GM10847 (cell line): ENCODE results near the gene ZBTB21.

Experiments
- POLR2A ChIP-seq: IDR thresholded peaks from 2 replicates; pipeline ENCODE4 v1.6.1; 2011; ENCODE audit not compliant: insufficient read length; ENCODE audit errors: extremely low read depth

The ZBTB21 gene

DNA sequence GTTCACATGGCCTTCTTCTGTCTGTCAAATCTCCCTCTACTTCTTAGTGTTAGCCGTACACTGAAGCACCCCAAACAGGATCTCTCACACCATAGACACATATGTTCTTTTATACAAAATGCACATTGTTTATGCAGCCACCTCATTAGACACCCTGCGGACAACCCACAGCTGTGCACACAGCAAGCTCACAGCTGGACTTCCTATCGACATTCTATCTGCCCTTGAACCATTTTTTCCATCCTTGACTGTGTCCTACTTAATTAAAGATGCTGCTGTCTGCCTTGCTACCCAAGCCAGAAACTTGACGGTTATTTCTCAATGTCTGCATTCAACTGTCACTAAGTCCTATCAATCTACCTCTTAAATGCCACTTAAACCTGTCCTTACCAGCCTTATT is 3.2 kb upstream of the ZBTB21 start:
- TF ChIP-seq POLR2A = no peak

DNA sequence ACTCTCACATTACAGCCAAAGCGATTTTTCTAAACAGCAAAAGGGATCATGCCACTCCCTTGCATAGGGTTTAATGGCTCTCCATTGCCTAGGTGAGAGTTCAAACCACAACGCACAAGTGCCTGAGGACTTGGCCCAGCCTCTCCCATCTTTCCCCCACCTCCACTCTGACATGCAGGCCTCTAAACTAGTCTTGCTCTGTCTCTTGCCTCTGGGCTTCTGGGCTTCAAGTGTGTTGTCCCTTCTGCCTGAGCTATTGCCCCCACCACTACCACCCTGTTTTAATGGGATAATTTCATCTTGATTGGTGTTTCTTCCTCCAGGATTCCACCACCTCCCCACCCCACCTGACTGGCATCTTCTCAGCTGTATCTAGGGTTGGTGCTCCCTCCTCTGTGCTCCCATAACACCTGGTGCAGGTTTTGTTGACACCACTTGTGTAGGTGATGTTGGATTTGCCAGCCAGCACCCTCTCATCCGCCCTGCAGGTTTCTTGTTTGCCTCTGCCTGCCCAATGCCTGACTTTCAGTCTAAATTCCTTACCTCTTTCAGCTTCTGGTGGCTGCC is 2.7 kb upstream of the ZBTB21 start:
- TF ChIP-seq POLR2A = no peak

DNA sequence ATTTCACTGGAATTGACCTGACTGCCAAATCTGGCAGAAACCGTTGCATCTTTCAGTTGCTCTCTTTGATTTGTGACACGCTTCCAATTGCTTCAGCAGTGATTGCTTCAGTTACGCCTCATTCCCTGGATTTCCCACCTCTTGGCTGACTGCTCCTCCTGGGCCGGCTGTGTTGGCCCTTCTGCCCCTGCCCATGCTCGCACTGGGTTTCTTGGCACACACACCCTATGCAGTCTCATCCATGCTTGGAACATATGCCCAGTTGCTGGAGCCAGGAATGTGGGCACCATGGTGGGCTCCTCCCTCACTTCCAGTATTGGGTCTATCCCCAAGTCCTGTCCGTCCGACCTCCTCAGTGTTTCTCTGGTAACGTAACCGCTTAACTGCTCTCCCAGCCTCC is 2.2 kb upstream of the ZBTB21 start:
- TF ChIP-seq POLR2A = no peak

DNA sequence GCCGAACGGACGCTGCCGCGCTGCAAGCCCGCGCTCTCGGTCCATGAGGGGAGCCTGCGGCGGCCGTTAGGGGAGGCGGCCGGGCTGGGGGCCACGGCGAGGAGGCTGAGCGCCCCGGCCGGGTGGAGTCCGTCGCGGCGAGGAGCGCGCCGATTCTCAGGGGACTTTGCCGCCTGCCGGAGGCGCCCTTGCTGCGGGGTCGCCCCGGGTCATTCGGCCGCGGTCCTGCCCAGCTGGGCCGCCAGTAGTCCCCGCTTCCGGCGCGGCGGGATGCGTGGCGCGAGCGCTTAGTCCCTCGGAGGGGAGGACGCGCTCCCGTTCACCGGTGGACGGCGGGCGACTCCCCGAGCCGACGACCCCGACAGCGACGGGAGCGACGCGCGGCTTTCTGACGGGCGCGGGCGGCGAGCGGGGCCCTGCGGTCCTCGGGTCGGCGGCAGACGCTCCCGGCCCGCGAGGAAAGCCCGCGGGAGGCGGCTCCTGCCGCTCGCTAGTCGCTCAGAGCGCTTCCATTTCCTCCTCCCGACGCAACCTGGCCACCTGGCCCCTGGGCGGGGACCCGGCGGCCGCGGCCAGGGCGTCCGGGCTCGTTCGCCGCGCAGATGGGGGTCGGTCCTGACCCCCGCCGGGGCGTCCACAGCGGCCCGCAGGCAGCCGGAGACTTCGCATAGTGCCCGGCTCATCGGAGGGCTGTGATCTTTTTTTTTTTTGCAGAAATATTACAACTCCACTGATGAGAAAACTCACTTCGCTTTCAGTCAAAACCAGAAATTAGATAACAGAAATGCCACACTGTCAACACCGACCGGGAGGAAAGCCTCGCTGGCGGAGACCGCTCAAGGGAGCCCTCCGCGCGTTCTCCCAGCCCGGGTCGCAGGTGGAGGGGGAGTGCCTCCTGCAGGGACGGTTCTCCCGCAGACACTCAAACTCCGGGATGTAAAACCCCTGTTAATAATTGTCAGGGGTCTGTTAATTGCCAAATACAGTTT is 641 bp upstream of the ZBTB21 start:
- TF ChIP-seq POLR2A = peak; percentile 72

DNA sequence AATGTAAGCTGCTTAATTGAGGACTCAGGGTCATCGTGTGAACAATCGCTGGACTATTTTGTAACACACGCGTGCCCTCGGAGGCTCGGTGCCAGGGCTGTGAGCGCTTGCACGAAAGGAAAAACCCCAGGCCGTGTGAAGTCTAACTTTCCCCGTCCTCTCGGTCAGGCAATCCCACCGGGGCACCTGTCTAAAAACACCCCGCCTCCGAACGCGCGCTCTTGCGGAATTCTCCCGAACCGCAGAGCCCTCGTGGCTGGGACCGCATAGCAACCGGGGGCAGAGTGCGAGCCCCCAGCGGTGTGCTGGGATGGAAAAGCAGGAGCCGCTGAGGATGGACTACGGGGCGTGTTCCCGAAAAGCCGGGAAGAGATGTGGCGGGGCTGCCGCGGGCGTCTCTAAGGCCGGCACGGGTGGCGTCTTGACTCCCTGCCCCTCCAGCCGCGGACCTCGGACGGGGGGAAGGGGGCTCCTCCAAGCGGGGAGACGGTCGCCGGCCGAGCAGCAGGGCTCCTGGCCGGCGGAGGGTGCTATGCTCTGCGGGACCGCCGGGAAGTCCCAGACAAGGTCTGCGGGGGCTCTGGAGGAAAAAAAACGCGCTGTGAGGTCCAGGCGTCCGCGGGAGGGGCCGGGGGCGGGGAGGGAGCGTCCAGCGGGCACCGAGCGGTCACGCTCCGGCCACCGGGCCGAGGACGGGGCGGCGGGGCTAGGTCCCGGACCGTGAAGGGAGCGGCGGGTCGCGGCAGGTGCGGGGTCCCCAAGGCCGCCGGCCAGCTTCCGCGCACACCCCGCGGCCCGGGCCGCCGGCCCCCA is 936 bp downstream of the ZBTB21 start:
- no peak for TF ChIP-seq POLR2A

DNA sequence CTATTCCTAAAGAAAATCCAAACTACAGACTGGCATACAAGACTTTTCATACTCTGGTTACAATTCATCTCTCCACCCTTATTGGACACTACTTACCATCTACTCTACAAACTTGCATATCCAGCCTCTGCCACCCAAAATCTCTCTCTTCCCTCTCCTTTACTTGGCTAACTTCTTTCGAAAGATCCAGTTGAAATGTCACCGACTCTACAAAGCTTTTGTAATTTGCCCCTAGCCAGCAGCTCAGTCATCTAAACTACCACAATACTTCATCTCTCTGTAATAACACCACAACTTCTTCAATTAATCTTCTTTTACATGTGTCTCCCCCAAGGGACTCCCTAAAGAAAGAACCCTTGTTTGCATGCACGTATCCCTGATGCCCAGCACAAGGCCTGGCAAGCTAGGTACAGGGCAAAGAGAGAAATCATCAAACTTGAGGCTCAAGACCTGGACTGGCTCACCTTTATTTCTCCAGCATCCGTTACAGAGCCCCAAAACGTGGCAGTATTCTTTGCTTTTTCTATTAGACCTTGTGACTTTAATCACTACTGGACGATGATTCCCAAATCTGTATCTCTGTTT is 2.7 kb downstream of the ZBTB21 start:
- no peak for TF ChIP-seq POLR2A

DNA sequence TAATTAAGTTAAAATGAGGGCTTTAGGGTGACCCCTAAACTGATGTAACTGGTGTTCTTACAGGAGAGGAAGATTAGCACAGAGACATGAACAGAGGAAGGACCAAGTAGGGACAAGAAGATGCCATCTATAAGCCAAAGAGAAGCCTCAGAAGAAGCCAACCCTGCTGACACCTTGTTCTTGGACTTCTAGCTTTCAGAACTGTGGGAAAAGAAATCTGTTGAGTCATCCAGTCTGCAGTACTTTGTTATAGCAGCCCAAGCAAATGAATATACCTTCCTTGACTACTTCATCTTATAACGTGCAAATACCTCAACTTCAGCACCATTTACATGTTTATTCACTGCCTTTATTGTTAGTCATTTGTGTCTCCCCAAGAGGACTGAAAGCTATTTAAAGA is 3.4 kb downstream of the ZBTB21 start:
- TF ChIP-seq POLR2A = no peak

DNA sequence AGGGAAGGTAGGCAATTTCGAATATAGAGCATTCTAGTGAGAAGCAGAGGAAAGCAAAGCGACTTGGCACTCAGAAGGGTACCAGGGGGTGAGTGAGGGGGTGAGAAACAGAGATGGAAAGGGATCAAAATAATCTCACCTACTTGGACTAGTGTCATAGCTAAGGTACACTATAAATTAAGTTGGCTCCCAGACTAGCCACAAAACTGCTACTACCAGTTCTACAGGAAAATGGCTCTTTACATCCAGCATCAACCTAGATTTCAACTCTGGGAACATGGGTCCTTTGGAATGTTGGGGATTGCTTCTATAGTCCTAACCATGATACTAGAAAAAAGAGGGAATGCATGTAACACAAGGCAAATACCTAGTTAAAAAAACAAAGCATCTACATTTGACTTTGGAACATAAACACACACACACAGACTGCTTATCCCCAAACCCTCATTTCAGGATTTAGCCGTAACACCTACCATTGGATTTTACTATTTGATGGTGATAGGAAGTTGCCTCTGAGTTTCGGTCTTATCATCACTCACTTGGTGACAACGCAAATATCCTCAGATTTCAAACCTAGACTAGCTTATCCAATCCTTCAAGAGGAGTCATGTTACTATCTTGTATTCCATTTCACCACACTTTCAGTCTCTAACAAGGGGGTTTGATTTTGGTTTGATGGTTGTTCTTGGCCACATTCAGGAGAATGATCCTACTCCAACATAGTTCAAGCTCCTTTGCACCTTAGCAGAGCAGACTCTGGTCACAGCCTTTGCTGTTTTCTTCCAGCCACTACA is 5.6 kb downstream of the ZBTB21 start:
- no peak for TF ChIP-seq POLR2A

DNA sequence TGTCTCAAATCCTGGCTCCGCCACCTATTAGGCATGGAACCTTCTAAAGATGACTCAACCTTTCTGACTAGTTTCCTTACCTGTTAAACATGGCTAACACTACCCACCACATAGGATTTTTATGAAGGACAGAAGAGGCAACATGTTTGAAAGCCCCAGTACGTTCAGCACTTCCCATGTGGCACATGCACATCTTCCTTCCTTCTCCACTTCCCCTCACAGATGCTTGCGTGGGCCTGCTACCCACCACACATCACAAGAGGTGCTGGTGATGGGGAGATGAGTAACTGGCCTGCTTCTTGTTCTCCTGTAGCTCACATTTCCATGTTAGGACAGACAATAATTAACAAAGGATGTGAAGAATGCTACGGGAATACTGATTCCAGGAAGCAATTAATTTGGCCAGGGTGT is 7.1 kb downstream of the ZBTB21 start:
- TF ChIP-seq POLR2A = no peak

DNA sequence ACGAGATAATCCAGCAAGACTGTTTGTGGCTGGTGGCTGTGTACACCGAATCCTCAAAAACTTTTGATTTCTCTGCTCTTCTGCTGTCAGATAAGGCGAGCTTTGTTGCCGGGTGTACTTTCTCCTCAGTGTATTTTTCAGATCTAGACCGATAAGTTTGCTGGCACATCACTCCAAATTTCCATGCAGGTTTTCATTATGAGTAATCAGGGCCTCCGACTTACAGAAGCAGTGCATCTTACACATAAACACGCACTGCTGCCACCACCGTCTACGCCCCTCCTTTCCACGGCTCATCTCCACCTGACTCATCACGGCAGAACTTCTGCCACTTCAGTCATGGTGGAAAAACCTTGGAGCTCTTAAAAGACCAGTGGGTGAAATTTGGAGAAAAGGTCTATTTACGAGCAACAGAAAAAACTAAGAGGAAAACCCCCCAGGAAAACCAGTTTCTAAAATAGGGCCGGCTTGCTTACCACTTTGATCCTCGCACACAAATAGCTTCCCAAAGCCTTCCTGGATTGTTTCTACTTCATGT is 7.7 kb downstream of the ZBTB21 start:
- TF ChIP-seq POLR2A = no peak

DNA sequence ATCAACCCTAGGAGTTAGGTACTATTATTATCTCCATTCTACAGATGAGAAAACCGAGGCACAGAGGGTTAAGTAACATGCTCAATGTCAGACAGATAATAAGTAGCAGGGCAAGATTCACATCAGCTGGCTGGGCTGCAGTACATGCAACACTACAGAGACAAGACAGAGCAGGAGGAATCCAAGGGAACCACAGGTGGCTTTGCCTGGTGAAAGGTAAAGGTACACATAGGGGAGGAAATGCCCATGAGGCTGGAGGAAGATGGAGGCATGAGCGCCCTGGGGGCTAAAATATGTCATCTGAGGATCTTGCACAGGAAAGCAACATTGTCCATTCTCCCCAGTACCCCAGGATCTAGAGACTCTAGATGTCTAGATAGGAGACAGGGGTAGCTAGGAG is 8.4 kb downstream of the ZBTB21 start:
- TF ChIP-seq POLR2A = no peak

DNA sequence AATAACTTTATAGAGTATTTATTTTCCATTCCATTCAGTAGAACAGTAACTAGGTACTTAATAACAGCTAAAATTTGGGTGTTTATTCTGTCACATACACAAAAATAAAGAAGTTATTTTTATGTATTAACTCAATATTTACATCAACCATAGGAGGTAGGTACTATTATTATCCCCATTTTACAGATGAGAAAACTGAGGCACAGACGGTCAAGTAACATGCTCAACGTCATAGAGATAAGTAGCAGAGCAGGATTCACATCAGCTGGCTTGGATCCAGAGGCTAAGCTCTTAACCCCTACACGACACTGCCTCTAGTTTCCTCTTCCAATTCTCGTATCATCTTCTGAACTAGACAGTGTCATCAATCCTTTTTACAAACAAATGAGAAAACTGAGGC is 9.3 kb downstream of the ZBTB21 start:
- no peak for TF ChIP-seq POLR2A

DNA sequence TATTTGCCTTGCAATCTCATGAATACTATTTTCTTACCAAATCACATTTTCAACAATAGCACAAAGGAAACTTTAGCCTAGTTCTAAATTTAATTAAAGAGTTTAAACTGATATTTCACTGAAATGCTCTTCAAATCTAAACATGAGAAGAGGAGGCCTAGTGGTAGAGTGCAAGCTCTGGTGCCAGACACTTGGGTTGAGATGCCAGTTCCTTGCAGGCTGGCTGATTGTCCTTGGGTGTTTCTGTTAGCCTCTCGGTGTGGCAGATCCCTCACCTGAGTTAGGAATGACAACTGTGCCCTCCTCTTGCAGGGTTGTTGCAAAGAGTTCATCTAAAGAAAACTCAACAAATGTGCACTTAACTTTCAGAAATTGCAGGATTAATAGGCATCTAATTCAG is 12.5 kb downstream of the ZBTB21 start:
- TF ChIP-seq POLR2A = no peak

DNA sequence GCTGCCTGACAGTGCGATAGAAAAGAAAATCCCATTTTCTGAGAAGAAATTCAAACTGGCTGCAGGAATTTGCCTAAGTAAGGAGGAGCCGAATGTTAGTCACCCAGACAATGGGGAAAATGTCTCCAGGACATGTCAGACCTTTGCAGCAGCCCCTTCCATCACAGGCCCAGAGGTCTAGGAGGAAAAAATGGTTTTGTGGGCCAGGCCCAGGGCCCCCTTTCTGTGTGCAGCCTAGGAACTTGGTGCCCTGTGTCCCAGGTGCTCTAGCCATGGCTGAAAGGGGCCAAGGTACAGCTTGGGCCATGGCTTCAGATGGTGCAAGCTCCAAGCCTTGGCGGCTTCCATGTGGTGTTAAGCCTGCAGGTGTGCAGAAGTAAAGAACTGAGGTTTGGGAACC is 14.6 kb downstream of the ZBTB21 start:
- TF ChIP-seq POLR2A = no peak
